ENCODE data around the gene METTL6. TPM values are rescaled to one million over a fixed set of nuclear protein-coding genes. Genes with fewer than 3 reads are reported as not detected.

METTL6 gene
- polyA plus RNA-seq, 1 of the 3 experiments (the other 2 are of a cell fraction) = 22.7 TPM

DNA sequence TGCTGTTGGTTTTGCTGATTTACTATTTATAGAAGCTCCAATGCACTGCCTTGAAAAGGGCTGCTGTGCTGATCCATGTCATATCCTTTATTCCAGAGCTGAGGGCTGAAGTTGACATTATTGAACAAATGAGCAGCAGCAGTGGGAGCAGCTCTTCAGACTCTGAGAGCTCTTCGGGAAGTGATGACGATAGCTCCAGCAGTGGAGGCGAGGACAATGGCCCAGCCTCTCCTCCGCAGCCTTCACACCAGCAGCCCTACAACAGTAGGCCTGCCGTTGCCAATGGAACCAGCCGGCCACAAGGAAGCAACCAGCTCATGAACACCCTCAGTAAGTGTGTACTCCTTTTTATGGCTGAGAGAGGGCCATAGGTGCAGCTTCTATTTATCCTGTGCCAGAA is 8.9 kb upstream of the METTL6 start:
- no peak overlapping the region for H3K4me2 ChIP-seq
- WGBS (ENCODE audit: low lambda C conversion rate) = 96% methylated on average over 6 of the region's 6 CpGs
- no peak overlapping the region for H3K4me3 ChIP-seq (ENCODE audit: low read depth in 2 of 2, low read length in 1 of 2)
- H2AFZ ChIP-seq (ENCODE audit: low read depth) = no peak overlapping the region
- TF ChIP-seq, protein P1, sequence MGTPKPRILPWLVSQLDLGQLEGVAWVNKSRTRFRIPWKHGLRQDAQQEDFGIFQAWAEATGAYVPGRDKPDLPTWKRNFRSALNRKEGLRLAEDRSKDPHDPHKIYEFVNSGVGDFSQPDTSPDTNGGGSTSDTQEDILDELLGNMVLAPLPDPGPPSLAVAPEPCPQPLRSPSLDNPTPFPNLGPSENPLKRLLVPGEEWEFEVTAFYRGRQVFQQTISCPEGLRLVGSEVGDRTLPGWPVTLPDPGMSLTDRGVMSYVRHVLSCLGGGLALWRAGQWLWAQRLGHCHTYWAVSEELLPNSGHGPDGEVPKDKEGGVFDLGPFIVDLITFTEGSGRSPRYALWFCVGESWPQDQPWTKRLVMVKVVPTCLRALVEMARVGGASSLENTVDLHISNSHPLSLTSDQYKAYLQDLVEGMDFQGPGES (IDR thresholded peaks at IDR 0.05; ENCODE audit: low read depth, low read length) = no peak
- TF ChIP-seq TEAD4 (IDR thresholded peaks at IDR 0.05; ENCODE audit: borderline replicate concordance, insufficient read depth) = no peak
- TF ChIP-seq, protein P2, sequence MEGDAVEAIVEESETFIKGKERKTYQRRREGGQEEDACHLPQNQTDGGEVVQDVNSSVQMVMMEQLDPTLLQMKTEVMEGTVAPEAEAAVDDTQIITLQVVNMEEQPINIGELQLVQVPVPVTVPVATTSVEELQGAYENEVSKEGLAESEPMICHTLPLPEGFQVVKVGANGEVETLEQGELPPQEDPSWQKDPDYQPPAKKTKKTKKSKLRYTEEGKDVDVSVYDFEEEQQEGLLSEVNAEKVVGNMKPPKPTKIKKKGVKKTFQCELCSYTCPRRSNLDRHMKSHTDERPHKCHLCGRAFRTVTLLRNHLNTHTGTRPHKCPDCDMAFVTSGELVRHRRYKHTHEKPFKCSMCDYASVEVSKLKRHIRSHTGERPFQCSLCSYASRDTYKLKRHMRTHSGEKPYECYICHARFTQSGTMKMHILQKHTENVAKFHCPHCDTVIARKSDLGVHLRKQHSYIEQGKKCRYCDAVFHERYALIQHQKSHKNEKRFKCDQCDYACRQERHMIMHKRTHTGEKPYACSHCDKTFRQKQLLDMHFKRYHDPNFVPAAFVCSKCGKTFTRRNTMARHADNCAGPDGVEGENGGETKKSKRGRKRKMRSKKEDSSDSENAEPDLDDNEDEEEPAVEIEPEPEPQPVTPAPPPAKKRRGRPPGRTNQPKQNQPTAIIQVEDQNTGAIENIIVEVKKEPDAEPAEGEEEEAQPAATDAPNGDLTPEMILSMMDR (IDR thresholded peaks at IDR 0.05) = no peak
- no peak for TF ChIP-seq TAF1 (IDR thresholded peaks at IDR 0.05; ENCODE audit: borderline replicate concordance, low read depth, low read length)
- TF ChIP-seq, protein P3, sequence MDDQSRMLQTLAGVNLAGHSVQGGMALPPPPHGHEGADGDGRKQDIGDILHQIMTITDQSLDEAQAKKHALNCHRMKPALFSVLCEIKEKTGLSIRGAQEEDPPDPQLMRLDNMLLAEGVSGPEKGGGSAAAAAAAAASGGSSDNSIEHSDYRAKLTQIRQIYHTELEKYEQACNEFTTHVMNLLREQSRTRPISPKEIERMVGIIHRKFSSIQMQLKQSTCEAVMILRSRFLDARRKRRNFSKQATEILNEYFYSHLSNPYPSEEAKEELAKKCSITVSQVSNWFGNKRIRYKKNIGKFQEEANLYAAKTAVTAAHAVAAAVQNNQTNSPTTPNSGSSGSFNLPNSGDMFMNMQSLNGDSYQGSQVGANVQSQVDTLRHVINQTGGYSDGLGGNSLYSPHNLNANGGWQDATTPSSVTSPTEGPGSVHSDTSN (IDR thresholded peaks at IDR 0.05) = no peak
- no peak for TF ChIP-seq POLR2AphosphoS5 (IDR thresholded peaks at IDR 0.05; ENCODE audit: low read depth, low read length)
- no peak for TF ChIP-seq FOXJ3 (CRISPR knock-in tag; IDR thresholded peaks at IDR 0.05)
- TF ChIP-seq, protein P4, sequence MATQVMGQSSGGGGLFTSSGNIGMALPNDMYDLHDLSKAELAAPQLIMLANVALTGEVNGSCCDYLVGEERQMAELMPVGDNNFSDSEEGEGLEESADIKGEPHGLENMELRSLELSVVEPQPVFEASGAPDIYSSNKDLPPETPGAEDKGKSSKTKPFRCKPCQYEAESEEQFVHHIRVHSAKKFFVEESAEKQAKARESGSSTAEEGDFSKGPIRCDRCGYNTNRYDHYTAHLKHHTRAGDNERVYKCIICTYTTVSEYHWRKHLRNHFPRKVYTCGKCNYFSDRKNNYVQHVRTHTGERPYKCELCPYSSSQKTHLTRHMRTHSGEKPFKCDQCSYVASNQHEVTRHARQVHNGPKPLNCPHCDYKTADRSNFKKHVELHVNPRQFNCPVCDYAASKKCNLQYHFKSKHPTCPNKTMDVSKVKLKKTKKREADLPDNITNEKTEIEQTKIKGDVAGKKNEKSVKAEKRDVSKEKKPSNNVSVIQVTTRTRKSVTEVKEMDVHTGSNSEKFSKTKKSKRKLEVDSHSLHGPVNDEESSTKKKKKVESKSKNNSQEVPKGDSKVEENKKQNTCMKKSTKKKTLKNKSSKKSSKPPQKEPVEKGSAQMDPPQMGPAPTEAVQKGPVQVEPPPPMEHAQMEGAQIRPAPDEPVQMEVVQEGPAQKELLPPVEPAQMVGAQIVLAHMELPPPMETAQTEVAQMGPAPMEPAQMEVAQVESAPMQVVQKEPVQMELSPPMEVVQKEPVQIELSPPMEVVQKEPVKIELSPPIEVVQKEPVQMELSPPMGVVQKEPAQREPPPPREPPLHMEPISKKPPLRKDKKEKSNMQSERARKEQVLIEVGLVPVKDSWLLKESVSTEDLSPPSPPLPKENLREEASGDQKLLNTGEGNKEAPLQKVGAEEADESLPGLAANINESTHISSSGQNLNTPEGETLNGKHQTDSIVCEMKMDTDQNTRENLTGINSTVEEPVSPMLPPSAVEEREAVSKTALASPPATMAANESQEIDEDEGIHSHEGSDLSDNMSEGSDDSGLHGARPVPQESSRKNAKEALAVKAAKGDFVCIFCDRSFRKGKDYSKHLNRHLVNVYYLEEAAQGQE (IDR thresholded peaks at IDR 0.05; ENCODE audit: low read depth, low read length) = no peak
- no peak for TF ChIP-seq GATA2 (CRISPR knock-in tag; IDR thresholded peaks at IDR 0.05)
- no peak for TF ChIP-seq ELF1 (IDR thresholded peaks at IDR 0.05)
- TF ChIP-seq RCOR1 (IDR thresholded peaks at IDR 0.05; ENCODE audit: low read length) = no peak
- TF ChIP-seq JUND (IDR thresholded peaks at IDR 0.05) = no peak
- TF ChIP-seq, protein P5, sequence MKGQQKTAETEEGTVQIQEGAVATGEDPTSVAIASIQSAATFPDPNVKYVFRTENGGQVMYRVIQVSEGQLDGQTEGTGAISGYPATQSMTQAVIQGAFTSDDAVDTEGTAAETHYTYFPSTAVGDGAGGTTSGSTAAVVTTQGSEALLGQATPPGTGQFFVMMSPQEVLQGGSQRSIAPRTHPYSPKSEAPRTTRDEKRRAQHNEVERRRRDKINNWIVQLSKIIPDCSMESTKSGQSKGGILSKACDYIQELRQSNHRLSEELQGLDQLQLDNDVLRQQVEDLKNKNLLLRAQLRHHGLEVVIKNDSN (IDR thresholded peaks at IDR 0.05; ENCODE audit: borderline replicate concordance, low read depth) = no peak
- no peak for TF ChIP-seq TCF12 (IDR thresholded peaks at IDR 0.05)
- TF ChIP-seq RXRA (IDR thresholded peaks at IDR 0.05; ENCODE audit: borderline replicate concordance, low read depth) = no peak
- TF ChIP-seq, protein P6, sequence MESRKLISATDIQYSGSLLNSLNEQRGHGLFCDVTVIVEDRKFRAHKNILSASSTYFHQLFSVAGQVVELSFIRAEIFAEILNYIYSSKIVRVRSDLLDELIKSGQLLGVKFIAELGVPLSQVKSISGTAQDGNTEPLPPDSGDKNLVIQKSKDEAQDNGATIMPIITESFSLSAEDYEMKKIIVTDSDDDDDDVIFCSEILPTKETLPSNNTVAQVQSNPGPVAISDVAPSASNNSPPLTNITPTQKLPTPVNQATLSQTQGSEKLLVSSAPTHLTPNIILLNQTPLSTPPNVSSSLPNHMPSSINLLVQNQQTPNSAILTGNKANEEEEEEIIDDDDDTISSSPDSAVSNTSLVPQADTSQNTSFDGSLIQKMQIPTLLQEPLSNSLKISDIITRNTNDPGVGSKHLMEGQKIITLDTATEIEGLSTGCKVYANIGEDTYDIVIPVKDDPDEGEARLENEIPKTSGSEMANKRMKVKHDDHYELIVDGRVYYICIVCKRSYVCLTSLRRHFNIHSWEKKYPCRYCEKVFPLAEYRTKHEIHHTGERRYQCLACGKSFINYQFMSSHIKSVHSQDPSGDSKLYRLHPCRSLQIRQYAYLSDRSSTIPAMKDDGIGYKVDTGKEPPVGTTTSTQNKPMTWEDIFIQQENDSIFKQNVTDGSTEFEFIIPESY (IDR thresholded peaks at IDR 0.05; ENCODE audit: borderline replicate concordance, low read depth) = no peak
- TF ChIP-seq, protein P7, sequence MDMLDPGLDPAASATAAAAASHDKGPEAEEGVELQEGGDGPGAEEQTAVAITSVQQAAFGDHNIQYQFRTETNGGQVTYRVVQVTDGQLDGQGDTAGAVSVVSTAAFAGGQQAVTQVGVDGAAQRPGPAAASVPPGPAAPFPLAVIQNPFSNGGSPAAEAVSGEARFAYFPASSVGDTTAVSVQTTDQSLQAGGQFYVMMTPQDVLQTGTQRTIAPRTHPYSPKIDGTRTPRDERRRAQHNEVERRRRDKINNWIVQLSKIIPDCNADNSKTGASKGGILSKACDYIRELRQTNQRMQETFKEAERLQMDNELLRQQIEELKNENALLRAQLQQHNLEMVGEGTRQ (IDR thresholded peaks at IDR 0.05; ENCODE audit: borderline replicate concordance, low read depth, low read length) = no peak
- H3K4me1 ChIP-seq (ENCODE audit: control insufficient read depth in 1 of 2, insufficient read depth in 2 of 2, low read depth in 1 of 2, low read length in 1 of 2) = no peaks in the 10 kb centered on the region; a peak in 2 of 4 replicates
- CTCF ChIA-PET = interaction anchor here (1.1 kb wide), 1 partner anchor 233 kb away, joined by 3 read pairs; no protein-coding TSS in a partner anchor
- no peak overlapping the region for H3K27ac ChIP-seq (ENCODE audit: low read depth in 2 of 2, low read length in 1 of 2)
- POLR2A ChIA-PET = no interaction called here
- no peak overlapping the region for H3K9ac ChIP-seq
- peaks cover 17% of the 10 kb centered on the region; the same call in 1 of the 2 replicates for H3K79me2 ChIP-seq (ENCODE audit: insufficient read depth)
- H3K36me3 ChIP-seq (replicated peaks in 1 of 2; ENCODE audit: control insufficient read depth in 1 of 2, insufficient read depth in 2 of 2, low read length in 1 of 2) = peaks cover 72 to 91% of the 10 kb centered on the region in 2 experiments
- no peaks in the 10 kb centered on the region for H3K9me3 ChIP-seq
- H4K20me1 ChIP-seq (ENCODE audit: insufficient read depth) = peaks cover 13% of the 10 kb centered on the region; the same call in 1 of the 2 replicates
- DNase-seq = no peak
- H3K9me2 ChIP-seq = no peaks in the 10 kb centered on the region
- peaks cover 18% of the 10 kb centered on the region for H3F3A ChIP-seq (replicated peaks; ENCODE audit: insufficient read depth)
- no peaks in the 10 kb centered on the region for H3K27me3 ChIP-seq (ENCODE audit: insufficient read depth)

All from SK-N-SH (cell line).